Hippocampal formation (tissue), 2 donors: Measurements from ENCODE around the gene PAAF1.

Experiments used
- DNase-seq, 2 donors: peaks; one replicate each; lab custom pipeline; 2025; lab: John Stamatoyannopoulos, UW

Gene PAAF1

DNA sequence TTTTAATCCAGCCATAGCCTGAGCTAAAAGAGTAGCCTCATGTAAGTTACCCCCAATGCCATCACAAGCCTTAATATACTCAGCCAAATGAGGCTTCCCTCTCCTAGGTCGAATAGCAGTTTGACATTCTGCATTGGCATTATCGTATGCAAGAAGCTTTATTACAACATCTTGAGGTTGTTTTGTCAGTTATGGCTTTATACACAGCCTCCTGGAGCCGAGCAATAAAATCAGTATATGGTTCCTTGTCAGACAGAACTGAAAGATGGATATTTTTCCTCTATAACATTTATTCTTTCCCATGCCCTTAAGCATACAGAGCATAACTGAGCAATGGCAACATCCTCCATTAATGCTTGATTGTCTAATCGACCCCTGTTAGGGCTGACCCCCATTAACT is 68.6 kb downstream of the PAAF1 start:
- no peak for DNase-seq

DNA sequence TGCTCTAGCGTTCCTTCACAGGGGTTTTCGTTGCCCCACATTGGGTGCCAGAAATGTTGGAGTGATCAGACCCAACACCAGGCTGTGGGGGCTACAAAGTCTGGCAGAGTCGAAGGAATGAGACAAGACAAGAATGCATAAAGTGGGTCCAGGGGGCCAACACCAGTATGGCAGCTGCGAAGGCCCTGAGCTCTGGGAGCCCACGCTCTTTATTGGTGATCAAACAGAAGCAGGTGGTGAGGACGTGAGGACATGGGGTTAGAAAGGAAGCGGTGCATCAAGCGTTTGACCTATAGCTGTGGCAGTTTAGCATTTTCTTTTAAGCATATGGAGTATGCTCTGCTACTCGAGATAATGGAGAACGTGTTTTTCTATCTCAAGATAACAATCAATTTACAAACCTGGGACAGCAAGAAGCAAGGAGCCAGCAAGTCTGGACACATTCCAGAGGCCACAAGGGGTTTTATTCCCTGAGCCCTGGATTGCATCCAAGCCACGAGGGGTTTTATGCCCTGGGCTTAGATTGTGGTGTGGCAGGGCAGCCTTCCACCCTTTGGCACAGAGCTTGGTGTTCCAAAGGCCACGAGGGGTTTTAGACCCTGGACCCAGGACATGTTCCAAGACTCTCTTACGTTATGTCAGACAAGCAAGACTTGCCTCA is 70.1 kb downstream of the PAAF1 start:
- no peak for DNase-seq

DNA sequence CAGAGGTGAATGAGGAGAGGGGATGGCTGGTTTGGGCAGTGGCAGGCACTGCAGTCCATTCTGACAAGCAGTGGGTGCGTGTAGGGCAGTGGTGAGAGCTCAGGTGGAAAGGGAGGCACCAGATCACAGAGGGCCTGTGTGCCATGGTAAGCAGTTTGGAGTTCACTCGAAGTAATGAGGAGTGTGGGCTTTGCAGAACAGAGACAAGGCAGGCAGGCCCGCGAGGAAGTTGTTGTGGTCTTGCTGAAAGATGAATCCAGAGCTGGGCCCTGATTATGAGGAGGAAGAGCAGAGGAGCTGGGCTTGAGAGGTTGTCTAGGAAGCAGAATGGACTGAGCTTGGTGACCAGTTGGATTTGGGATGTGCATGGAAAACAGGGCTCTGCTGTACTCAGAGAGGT is 72.4 kb downstream of the PAAF1 start:
- DNase-seq, result no peak

DNA sequence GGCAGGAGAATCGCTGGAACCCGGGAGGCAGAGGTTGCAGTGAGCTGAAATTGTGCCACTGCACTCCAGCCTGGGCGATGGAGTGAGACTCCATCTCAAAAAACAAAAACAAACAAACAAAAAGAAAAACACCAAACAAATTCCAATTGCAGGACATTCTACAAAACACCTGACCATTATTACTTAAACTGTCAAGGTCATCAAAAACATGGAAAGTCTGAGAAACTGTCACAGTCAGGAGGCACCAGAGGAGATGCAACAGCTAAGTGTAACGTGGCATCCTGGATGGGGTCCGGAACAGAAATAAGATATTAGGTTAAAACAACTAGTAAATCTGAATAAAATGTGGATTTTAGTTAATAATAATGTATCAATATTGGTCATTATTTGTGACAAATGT is 73.1 kb downstream of the PAAF1 start:
- DNase-seq, result no peak

DNA sequence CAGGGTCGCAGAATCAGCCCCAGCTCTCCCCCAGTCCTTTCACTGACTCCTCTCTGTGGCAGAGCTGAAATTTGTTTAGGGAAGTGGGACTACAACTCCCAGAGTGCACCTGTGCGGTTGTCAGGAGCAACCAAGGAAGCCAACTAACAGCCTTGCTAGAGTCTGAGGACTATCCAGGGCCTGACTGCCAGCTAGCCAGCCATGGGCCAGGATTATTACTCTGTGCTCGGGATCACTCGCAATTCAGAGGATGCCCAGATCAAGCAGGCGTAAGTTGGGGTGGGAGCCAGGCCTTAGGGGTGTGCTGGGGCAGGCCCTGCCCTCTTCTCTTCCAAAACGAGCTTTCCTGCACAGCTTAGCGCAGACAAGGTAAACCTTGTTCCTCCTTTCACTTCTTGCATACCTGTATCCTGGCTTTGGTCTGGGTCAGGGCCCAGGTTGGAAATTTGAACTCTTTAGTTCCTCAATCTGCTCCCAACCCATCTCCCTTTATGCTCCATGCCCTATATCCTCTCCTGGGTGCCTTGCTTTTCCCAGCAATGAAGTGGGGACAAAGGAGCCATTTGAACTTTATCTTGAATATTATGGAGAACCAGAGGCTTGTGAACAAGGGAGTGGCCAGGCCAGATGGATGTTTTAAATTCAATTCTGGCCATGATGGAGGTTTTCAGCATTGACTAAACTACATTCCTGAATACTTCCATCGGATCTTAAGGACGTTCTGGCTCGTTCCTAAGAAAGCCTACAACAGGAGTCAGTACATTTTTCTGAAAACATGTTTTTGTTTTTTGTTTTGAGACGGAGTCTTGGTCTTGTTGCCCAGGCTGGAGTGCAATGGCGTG is 74.3 kb downstream of the PAAF1 start, which contains the start of gene DNAJB13:
Gene DNAJB13 (plus strand): TSS at position 158 of the 842 bp plus-strand sequence. CDS start 44 bp downstream, at position 202.
- no peak for DNase-seq

- DNase-seq, result no peak
Measured at GRCh38 chr11:73951797-73952196, 75.0 kb downstream of the PAAF1 start.

- no peak for DNase-seq
Measured at GRCh38 chr11:73956876-73957653, 80.3 kb downstream of the PAAF1 start.

- no peak for DNase-seq
Measured at GRCh38 chr11:73957654-73958361, 81.0 kb downstream of the PAAF1 start.

DNA sequence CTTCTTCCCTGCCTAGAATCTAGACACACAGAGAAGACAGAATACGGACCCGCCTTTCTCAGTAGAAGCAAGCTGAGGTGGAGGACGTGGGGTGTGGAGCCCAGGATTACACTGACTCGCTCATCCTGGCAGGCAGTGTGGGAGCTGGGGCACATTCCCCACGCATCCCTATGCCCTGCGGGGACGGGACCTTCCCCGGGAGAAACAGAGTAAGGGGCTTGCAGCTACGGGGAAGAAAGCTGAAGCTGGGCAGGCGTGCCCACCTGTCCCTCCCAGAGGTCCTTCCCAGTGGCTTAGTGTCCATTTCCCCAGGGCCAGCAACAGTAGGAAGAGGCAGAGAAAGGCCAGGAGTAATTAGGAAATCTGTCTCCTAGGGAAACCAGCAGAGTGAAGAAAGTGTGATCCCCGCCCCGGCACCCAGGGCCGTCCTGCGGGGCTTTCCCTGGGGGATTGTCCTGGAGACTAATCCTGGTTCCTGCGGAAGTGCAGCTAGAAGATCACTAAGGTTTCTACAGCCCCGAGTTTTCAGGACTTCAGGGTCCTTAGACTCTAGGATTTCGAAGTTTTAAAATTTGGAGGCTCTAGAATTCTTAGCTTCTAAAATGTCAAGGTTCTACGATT is 81.8 kb downstream of the PAAF1 start:
- DNase-seq, result no peak

GRCh38 chr11:73961321-73961720 is 84.5 kb downstream of the PAAF1 start:
- DNase-seq, result no peak

GRCh38 chr11:73962101-73962705 is 85.4 kb downstream of the PAAF1 start:
- no peak for DNase-seq

- no peak for DNase-seq
Measured at GRCh38 chr11:73963861-73964260, 87.1 kb downstream of the PAAF1 start.

DNA sequence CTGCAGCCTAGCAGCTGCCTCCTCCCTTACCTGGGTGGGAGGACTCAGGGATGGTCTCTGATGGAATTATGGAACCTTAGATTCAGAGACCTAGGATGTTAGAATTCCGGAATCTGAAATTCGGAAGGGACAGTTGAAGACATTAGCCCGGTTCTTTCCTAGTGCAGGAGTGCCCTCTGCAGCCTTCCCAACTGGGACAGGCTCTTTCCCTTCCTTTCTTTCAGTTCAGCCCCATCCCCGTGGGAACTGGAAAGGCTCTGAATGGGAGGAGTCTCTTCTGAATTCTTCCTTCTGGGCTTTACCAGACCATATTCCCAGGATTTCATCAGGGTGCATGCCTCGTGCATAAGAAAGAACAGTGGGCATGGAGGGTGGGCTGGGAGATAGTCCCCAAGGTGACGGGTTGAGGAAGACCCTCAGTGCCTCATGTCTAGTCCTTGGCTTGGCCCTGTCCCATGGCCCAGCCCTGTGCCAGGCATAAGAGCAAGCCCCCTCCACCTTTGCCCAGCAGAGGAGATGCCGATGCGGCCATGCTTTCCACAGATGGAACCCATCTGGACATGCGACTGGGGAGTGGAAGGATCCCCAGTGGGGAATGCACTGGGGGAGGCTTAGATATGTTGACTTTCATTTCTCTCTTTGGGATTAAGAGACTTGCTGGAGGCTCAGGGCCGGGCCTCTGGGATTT is 88.4 kb downstream of the PAAF1 start:
- no peak for DNase-seq

DNA sequence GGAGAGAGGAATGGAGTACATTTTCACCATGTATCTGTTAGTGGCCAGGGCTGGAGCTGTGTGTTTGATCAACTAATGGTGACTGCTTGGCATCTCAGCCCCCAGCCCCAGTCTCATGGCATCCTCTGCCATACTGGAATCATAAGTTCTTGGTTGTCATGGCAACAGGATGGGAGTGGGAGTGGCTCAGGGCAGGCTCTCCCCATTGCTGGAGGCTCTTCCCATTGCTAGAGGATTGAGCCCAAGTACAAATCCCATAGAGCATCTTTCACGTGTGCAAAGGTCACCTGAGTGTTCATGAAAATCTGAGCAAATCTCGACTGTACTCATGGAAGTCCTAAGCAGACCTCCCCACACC is 88.9 kb downstream of the PAAF1 start:
- DNase-seq, result no peak

GRCh38 chr11:73968356-73968966 is 91.7 kb downstream of the PAAF1 start:
- no peak for DNase-seq

DNA sequence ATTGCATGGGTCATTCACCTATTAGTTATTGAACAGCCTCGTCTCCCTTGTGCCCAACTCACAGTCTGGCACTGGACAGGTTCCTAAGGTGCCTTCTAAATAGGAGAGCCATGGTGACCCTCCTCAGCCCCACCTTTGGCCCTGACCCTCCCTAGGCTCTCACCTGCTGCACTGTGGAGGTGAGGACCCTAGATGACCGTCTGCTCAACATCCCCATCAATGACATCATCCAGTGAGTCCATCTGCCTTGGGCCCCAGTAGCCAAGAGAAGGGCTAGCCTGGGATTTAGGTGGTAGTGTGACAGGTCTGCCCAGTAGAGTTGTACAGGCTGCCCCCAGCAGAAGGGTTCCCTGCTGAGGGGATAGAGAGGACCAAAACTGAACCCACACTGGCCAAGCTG is 92.3 kb downstream of the PAAF1 start:
- DNase-seq, result no peak

DNA sequence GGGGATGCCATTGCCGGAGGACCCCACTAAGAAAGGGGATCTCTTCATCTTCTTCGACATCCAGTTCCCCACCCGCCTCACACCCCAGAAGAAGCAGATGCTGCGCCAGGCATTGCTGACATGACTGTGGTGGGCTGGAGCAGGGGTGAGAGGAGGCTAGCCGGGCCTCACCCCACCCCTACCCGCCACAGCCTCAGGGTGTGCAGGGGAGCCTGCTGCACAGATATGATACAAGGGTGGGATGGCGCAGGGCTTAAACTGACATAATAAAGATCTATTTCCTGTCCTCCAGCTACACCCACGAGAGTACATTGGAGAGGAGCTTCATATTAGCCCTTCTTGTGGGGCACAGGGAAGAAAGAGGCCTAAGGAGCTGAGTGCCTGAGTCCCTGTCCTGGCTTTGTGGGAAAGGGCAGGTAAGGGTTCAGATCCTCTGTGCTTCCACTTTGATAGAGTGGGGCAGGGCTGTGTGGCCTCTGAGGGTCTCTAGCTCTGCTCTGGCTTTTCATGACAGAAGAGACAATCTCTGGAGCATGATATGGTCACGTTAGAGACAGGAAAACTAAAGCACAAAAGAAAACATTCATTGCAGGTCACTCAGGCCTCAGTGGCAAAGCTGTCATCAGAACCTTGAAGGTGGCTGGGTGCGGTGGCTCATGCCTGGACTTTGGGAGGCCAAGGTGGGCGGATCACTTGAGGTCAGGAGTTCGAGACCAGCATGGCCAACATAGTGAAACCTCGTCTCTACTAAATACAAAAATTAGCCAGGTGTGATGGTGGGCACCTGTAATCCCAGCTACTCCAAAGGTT is 93.4 kb downstream of the PAAF1 start:
- no peak for DNase-seq

GRCh38 chr11:73971175-73971719 is 94.4 kb downstream of the PAAF1 start:
- DNase-seq, result no peak

- no peak for DNase-seq
Measured at GRCh38 chr11:73972187-73972586, 95.4 kb downstream of the PAAF1 start.
